Measurements from ENCODE around the gene KMT2E. TPM values are rescaled to one million over a fixed set of nuclear protein-coding genes. Genes with fewer than 3 reads are reported as not detected.

KMT2E gene
- total RNA-seq, 2 experiments from 2014 or later, result 95.1 to 105 TPM

DNA sequence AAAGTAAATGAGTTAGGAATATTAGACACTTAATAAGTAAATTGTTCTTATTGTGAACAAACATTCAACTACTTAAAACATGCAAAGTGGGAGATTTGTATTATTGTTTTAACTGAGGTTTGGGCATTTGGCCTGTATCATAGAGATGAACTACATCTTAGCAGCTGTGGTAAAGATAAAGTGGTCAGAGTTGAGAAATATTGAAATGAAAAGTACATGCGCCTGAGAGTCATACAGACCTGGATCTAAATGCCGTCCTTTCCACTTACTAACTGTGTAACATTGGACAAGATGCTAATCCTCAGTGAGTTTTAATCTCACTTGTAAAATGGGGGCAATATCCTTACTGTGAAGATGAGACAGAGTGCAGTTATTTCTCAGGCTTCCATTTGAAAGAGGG is 74.5 kb downstream of the KMT2E start:
- Mint-ChIP-seq H3K36me3 (ENCODE audit: low read depth) (peaks cover 47% of the 10 kb centered on the region), H3K4me3 (no peak overlapping the region), H3K4me1 (ENCODE audit: low read depth) (no peaks in the 10 kb centered on the region), H3K9me3 (ENCODE audit: insufficient read depth) (no peaks in the 10 kb centered on the region), H3K27ac (no peak overlapping the region), H3K27me3 (ENCODE audit: low read depth) (no peaks in the 10 kb centered on the region)
- ChIA-PET POLR2A (interaction anchor here (1.2 kb wide), 1 partner anchor 76 kb away, joined by 3 read pairs; no protein-coding TSS in a partner anchor), CTCF (interaction anchor here (1.0 kb wide), 1 partner anchor 107 kb away, joined by 3 read pairs; no protein-coding TSS in a partner anchor)
- ATAC-seq (no peak), DNase-seq (no peak)

GRCh38 chr7:105094966-105095365 is 81.0 kb downstream of the KMT2E start:
- ChIA-PET CTCF (no interaction called here), POLR2A (no interaction called here)

GRCh38 chr7:105096306-105096705 is 82.3 kb downstream of the KMT2E start:
- ChIA-PET CTCF (no interaction called here), POLR2A (no interaction called here)
- no peak overlapping the region for H3K27ac Mint-ChIP-seq
- no peaks in the 10 kb centered on the region for H3K27me3 Mint-ChIP-seq (ENCODE audit: low read depth)
- ATAC-seq (no peak), DNase-seq (no peak)
- H3K36me3 Mint-ChIP-seq (ENCODE audit: low read depth), result peaks cover 61% of the 10 kb centered on the region
- no peak overlapping the region for H3K4me3 Mint-ChIP-seq
- peaks cover 29% of the 10 kb centered on the region for H3K4me1 Mint-ChIP-seq (ENCODE audit: low read depth)
- no peaks in the 10 kb centered on the region for H3K9me3 Mint-ChIP-seq (ENCODE audit: insufficient read depth)

More at GRCh38 chr7:105094966-105095365, 81.0 kb downstream of the KMT2E start:
- Mint-ChIP-seq H3K36me3 (ENCODE audit: low read depth) (peaks cover 55% of the 10 kb centered on the region), H3K27ac (no peak overlapping the region), H3K27me3 (ENCODE audit: low read depth) (no peaks in the 10 kb centered on the region), H3K9me3 (ENCODE audit: insufficient read depth) (no peaks in the 10 kb centered on the region), H3K4me1 (ENCODE audit: low read depth) (peaks cover 16% of the 10 kb centered on the region), H3K4me3 (no peak overlapping the region)
- DNase-seq (no peak), ATAC-seq (no peak)

- ATAC-seq (no peak), DNase-seq (no peak)
- Mint-ChIP-seq H3K27me3 (ENCODE audit: low read depth) (no peaks in the 10 kb centered on the region), H3K4me1 (ENCODE audit: low read depth) (peaks cover 29% of the 10 kb centered on the region), H3K4me3 (no peak overlapping the region), H3K36me3 (ENCODE audit: low read depth) (peaks cover 59% of the 10 kb centered on the region), H3K9me3 (ENCODE audit: insufficient read depth) (no peaks in the 10 kb centered on the region), H3K27ac (no peak overlapping the region)
- POLR2A ChIA-PET, result no interaction called here
- CTCF ChIA-PET, result interaction anchor here (4.0 kb wide), 1 partner anchor 116 kb away, joined by 17 read pairs; no protein-coding TSS in a partner anchor
Measured at GRCh38 chr7:105097619-105098018, 83.6 kb downstream of the KMT2E start.

DNA sequence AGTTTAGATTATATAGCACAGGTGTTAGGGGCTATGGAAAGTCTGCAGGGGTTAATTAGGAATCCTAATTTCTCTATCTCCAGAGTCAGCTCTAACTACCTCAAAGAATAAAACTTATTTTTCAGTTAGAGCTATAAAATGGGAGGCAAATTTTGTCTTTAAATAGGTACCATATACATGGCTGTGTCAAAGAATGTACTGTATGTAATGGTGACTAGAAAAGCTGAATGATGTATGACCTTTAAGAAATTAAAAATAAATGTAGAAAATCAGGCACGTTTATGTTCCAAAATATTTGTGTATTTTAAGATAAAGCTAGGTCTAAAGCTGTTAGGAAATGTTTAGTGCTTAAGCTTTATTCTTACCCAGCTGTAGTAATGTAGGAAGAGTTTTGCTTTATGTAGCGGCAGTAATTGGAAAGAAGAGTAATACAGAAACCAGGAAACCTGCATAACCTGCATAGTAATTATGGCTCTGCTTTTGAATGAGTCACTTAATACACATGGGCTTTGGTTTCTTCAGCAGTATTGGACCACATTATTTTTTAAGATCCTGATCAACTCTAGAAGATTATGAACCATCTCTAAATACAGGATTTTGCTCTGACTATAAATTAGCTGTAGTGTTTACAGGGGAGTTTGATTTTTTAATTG is 85.0 kb downstream of the KMT2E start:
- Mint-ChIP-seq H3K27me3 (ENCODE audit: low read depth) (no peaks in the 10 kb centered on the region), H3K36me3 (ENCODE audit: low read depth) (peaks cover 63% of the 10 kb centered on the region), H3K4me1 (ENCODE audit: low read depth) (peaks cover 29% of the 10 kb centered on the region), H3K9me3 (ENCODE audit: insufficient read depth) (no peaks in the 10 kb centered on the region), H3K27ac (no peak overlapping the region), H3K4me3 (no peak overlapping the region)
- peak; percentile 65 for ATAC-seq
- POLR2A ChIA-PET, result interaction anchor here (1.1 to 1.2 kb wide), 2 partner anchors 87 to 158 kb away, joined by 3 to 5 read pairs; no protein-coding TSS in a partner anchor
- CTCF ChIA-PET, result interaction anchor here (4.0 kb wide), 1 partner anchor 117 kb away, joined by 17 read pairs; no protein-coding TSS in a partner anchor
- no peak for DNase-seq

DNA sequence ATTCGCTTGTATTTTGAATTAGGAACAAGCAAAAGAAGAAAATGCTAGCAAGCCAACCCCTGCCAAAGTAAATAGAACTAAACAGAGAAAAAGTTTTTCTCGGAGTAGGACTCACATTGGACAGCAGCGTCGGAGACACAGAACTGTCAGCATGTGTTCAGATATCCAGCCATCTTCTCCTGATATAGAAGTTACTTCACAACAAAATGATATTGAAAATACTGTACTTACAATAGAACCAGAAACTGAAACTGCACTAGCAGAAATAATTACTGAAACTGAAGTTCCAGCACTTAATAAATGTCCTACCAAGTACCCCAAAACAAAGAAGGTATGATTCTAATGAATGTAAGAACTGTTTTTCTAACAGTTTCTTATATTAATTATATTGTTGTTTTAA is 87.9 kb downstream of the KMT2E start:
- CTCF ChIA-PET, result interaction anchor here (0.9 to 1.1 kb wide), 2 partner anchors 118 to 120 kb away, joined by 3 read pairs; no protein-coding TSS in a partner anchor
- Mint-ChIP-seq H3K4me1 (ENCODE audit: low read depth) (peaks cover 28% of the 10 kb centered on the region), H3K36me3 (ENCODE audit: low read depth) (peaks cover 63% of the 10 kb centered on the region)

GRCh38 chr7:105102557-105103352 is 88.8 kb downstream of the KMT2E start:
- POLR2A ChIA-PET, result no interaction called here
- peaks cover 66% of the 10 kb centered on the region for H3K36me3 Mint-ChIP-seq (ENCODE audit: low read depth)

More for the DNA sequence above, 87.9 kb downstream of the KMT2E start:
- no peak overlapping the region for H3K4me3 Mint-ChIP-seq
- H3K27me3 Mint-ChIP-seq (ENCODE audit: low read depth), result no peaks in the 10 kb centered on the region
- ATAC-seq, result no peak
- no peaks in the 10 kb centered on the region for H3K9me3 Mint-ChIP-seq (ENCODE audit: insufficient read depth)
- H3K27ac Mint-ChIP-seq, result no peak overlapping the region
- POLR2A ChIA-PET, result interaction anchor here (0.7 kb wide), 1 partner anchor 160 kb away, joined by 3 read pairs; no protein-coding TSS in a partner anchor
- DNase-seq, result no peak

GRCh38 chr7:105105579-105105978 is 91.6 kb downstream of the KMT2E start:
- Mint-ChIP-seq H3K36me3 (ENCODE audit: low read depth) (peaks cover 72% of the 10 kb centered on the region), H3K4me3 (no peak overlapping the region), H3K4me1 (ENCODE audit: low read depth) (peaks cover 7% of the 10 kb centered on the region), H3K27me3 (ENCODE audit: low read depth) (no peaks in the 10 kb centered on the region), H3K27ac (no peak overlapping the region), H3K9me3 (ENCODE audit: insufficient read depth) (no peaks in the 10 kb centered on the region)
- DNase-seq, result no peak
- ATAC-seq, result no peak
- ChIA-PET POLR2A (no interaction called here), CTCF (no interaction called here)

More at GRCh38 chr7:105102557-105103352, 88.8 kb downstream of the KMT2E start:
- Mint-ChIP-seq H3K4me3 (no peak overlapping the region), H3K27me3 (ENCODE audit: low read depth) (no peaks in the 10 kb centered on the region), H3K27ac (peak overlapping the region; percentile 21), H3K4me1 (ENCODE audit: low read depth) (peaks cover 28% of the 10 kb centered on the region), H3K9me3 (ENCODE audit: insufficient read depth) (no peaks in the 10 kb centered on the region)
- ATAC-seq (no peak), DNase-seq (no peak)
- CTCF ChIA-PET, result interaction anchor here (0.9 kb wide), 1 partner anchor 121 kb away, joined by 3 read pairs; no protein-coding TSS in a partner anchor

- DNase-seq (no peak), ATAC-seq (no peak)
- CTCF ChIA-PET, result no interaction called here
- POLR2A ChIA-PET, result no interaction called here
- H3K36me3 Mint-ChIP-seq (ENCODE audit: low read depth), result peaks cover 71% of the 10 kb centered on the region
- no peak overlapping the region for H3K4me3 Mint-ChIP-seq
- H3K27me3 Mint-ChIP-seq (ENCODE audit: low read depth), result no peaks in the 10 kb centered on the region
- H3K27ac Mint-ChIP-seq, result no peak overlapping the region
- H3K4me1 Mint-ChIP-seq (ENCODE audit: low read depth), result peaks cover 2% of the 10 kb centered on the region
- H3K9me3 Mint-ChIP-seq (ENCODE audit: insufficient read depth), result no peaks in the 10 kb centered on the region
Measured at GRCh38 chr7:105106473-105106872, 92.5 kb downstream of the KMT2E start.

GRCh38 chr7:105107458-105107857 is 93.5 kb downstream of the KMT2E start:
- ChIA-PET CTCF (no interaction called here), POLR2A (no interaction called here)
- DNase-seq (no peak), ATAC-seq (no peak)
- H3K4me3 Mint-ChIP-seq, result no peak overlapping the region
- peaks cover 2% of the 10 kb centered on the region for H3K4me1 Mint-ChIP-seq (ENCODE audit: low read depth)
- H3K27me3 Mint-ChIP-seq (ENCODE audit: low read depth), result no peaks in the 10 kb centered on the region
- peaks cover 77% of the 10 kb centered on the region for H3K36me3 Mint-ChIP-seq (ENCODE audit: low read depth)
- peak overlapping the region; percentile 11 for H3K27ac Mint-ChIP-seq
- no peaks in the 10 kb centered on the region for H3K9me3 Mint-ChIP-seq (ENCODE audit: insufficient read depth)

DNA sequence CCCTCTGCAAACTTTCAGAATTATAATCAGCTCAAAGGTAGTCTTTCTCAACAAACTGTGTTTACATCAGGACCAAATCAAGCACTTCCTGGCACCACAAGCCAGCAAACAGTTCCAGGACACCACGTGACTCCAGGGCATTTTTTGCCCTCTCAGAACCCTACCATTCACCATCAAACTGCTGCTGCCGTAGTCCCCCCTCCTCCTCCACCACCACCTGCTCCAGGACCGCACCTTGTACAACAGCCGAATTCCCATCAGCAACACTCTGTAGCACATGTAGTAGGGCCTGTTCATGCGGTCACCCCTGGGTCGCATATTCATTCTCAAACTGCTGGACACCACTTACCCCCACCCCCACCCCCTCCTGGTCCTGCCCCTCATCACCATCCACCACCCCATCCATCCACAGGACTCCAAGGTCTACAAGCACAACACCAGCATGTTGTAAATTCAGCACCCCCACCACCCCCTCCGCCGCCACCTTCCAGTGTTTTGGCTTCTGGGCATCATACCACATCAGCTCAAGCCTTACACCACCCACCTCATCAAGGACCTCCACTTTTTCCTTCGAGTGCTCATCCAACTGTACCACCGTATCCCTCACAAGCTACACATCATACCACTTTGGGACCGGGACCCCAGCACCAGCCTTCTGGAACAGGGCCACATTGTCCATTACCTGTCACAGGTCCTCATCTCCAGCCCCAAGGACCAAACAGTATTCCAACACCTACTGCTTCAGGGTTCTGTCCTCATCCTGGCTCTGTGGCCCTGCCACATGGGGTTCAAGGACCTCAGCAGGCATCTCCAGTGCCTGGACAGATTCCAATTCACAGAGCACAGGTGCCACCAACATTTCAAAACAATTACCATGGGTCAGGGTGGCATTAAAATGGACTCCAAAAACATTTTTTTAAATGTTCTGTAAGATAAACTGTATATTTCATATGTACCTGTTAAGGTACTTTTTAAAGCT is 98.7 kb downstream of the KMT2E start:
- Mint-ChIP-seq H3K9me3 (ENCODE audit: insufficient read depth) (no peaks in the 10 kb centered on the region), H3K4me1 (ENCODE audit: low read depth) (peaks cover 2% of the 10 kb centered on the region), H3K27me3 (ENCODE audit: low read depth) (no peaks in the 10 kb centered on the region), H3K4me3 (no peak overlapping the region), H3K36me3 (ENCODE audit: low read depth) (peaks cover 68% of the 10 kb centered on the region), H3K27ac (peak overlapping the region; percentile 68)
- ATAC-seq (no peak), DNase-seq (no peak)
- CTCF ChIA-PET, result interaction anchor here (1.3 to 2.6 kb wide), 2 partner anchors 131 kb away, joined by 3 to 9 read pairs; no protein-coding TSS in a partner anchor
- POLR2A ChIA-PET, result interaction anchor here (0.6 kb wide), 1 partner anchor 253 kb away, joined by 3 read pairs; no protein-coding TSS in a partner anchor
